ENCODE results near the gene DLG1.

DNA sequence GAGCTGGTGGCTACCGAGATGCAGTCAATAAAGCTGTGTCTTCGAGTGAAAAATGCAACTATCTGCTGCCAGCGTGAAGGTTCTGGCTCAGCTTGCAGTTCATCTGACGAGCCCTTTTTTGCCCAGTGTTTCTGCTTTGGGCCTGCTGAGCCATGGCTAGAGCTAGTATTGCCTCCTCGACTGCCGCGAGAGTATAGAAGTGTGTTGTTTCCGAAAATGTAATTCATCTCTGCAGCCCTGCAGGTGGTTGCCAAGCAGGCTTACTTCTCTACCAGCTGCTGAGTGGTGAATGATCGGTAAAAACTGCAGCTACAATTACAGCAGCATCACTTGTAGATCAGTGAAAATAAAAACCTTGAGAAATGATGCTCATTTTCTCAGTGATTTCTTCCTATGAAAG is 114.8 kb downstream of the DLG1 start:
- TF ChIP-seq POLR2A (IDR thresholded peaks at IDR 0.05), result no peak
- TF ChIP-seq, protein P1, sequence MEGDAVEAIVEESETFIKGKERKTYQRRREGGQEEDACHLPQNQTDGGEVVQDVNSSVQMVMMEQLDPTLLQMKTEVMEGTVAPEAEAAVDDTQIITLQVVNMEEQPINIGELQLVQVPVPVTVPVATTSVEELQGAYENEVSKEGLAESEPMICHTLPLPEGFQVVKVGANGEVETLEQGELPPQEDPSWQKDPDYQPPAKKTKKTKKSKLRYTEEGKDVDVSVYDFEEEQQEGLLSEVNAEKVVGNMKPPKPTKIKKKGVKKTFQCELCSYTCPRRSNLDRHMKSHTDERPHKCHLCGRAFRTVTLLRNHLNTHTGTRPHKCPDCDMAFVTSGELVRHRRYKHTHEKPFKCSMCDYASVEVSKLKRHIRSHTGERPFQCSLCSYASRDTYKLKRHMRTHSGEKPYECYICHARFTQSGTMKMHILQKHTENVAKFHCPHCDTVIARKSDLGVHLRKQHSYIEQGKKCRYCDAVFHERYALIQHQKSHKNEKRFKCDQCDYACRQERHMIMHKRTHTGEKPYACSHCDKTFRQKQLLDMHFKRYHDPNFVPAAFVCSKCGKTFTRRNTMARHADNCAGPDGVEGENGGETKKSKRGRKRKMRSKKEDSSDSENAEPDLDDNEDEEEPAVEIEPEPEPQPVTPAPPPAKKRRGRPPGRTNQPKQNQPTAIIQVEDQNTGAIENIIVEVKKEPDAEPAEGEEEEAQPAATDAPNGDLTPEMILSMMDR (IDR thresholded peaks at IDR 0.05), result no peak

Measured in transverse colon (tissue), 3 donors.